ENCODE data around the gene SLC7A11.

- TF ChIP-seq POLR2AphosphoS5 (IDR thresholded peaks at IDR 0.05) (no peak), POLR2A (IDR thresholded peaks at IDR 0.05) (no peak), CTCF (IDR thresholded peaks at IDR 0.05) (no peak), EP300 (IDR thresholded peaks at IDR 0.05; ENCODE audit: low read depth) (no peak)
Measured at GRCh38 chr4:138140879-138141278, 101.3 kb downstream of the SLC7A11 start.
